ENCODE data around the gene CDK2. TPM values are rescaled to one million over a fixed set of nuclear protein-coding genes. Genes with fewer than 3 reads are reported as not detected.

The CDK2 gene
- total RNA-seq, 4 donors from 2014 or later: 18.3 to 25.2 (median 24.0) TPM

GRCh38 chr12:55926738-55927587, 39.7 kb upstream of the CDK2 start:
- peak in 1 of 3 donors; percentile 77 for TF ChIP-seq CTCF (IDR thresholded peaks at IDR 0.05)
- TF ChIP-seq POLR2A (IDR thresholded peaks at IDR 0.05): no peak
- 1% methylated on average over 39 to 42 of the region's 42 CpGs for WGBS, 2 donors
- DNase-seq (ENCODE audit: low spot score in 2 of 2): peak; percentile 89 to 97
- intact Hi-C loops (cut with DNase I; ENCODE audit: low total_unique reads): loop anchor here (10.0 kb wide), 1 partner anchor 92 kb away; no protein-coding TSS in a partner anchor
- peak overlapping the region; percentile 73 for H3K4me3 ChIP-seq (ENCODE audit: low read depth, poor library complexity, severe bottlenecking)

GRCh38 chr12:55927588-55928502, 38.8 kb upstream of the CDK2 start, which contains the start of gene PYM1:
Gene PYM1, minus strand, starts transcription at chr12:55927894. Its CDS starts 133 bp downstream, at chr12:55927761.
- WGBS, 2 donors: 7 to 10% methylated on average over 29 to 35 of the region's 49 CpGs
- peak within 1 kb of the TSS; percentile 73 for H3K4me3 ChIP-seq (ENCODE audit: low read depth, poor library complexity, severe bottlenecking)
- no peak for TF ChIP-seq POLR2A (IDR thresholded peaks at IDR 0.05)
- no peak for TF ChIP-seq CTCF (IDR thresholded peaks at IDR 0.05)
- intact Hi-C loops (cut with DNase I; ENCODE audit: low total_unique reads): loop anchor here (10.0 kb wide), 1 partner anchor 93 kb away; no protein-coding TSS in a partner anchor
- peak; percentile 91 to 97 for DNase-seq (ENCODE audit: low spot score in 2 of 2)

GRCh38 chr12:55929306-55929791, 37.3 kb upstream of the CDK2 start:
- H3K4me3 ChIP-seq (ENCODE audit: low read depth, poor library complexity, severe bottlenecking): no peak overlapping the region
- WGBS, 2 donors: 39 to 43% methylated on average over 8 of the region's 8 CpGs
- intact Hi-C loops (cut with DNase I; ENCODE audit: low total_unique reads): loop anchor here (10.0 kb wide), 1 partner anchor 95 kb away; no protein-coding TSS in a partner anchor
- DNase-seq (ENCODE audit: low spot score in 2 of 2): peak in 1 of 2 donors; percentile 86
- TF ChIP-seq CTCF (IDR thresholded peaks at IDR 0.05): no peak
- TF ChIP-seq POLR2A (IDR thresholded peaks at IDR 0.05): no peak

- DNase-seq (ENCODE audit: low spot score in 2 of 2): peak in 1 of 2 donors; percentile 88
- TF ChIP-seq POLR2A (IDR thresholded peaks at IDR 0.05) (no peak), CTCF (IDR thresholded peaks at IDR 0.05) (no peak)
- H3K4me3 ChIP-seq (ENCODE audit: low read depth, poor library complexity, severe bottlenecking): peak within 1 kb of the TSS; percentile 31
- WGBS, 2 donors: 16 to 25% methylated on average over 3 of the region's 3 CpGs
- intact Hi-C loops (cut with DNase I; ENCODE audit: low total_unique reads): no loop called here
These were observed 35.8 kb upstream of the CDK2 start, which contains the start of gene DGKA for GRCh38 chr12:55930771-55931316. Gene DGKA, plus strand, starts transcription at chr12:55931162. Its CDS starts 5,342 bp downstream, at chr12:55936504.

- no peak for DNase-seq (ENCODE audit: low spot score in 2 of 2)
- peak overlapping the region; percentile 31 for H3K4me3 ChIP-seq (ENCODE audit: low read depth, poor library complexity, severe bottlenecking)
- TF ChIP-seq CTCF (IDR thresholded peaks at IDR 0.05): no peak
- no peak for TF ChIP-seq POLR2A (IDR thresholded peaks at IDR 0.05)
- WGBS, 2 donors: 4 to 5% methylated on average over 10 of the region's 10 CpGs
- intact Hi-C loops (cut with DNase I; ENCODE audit: low total_unique reads): no loop called here
These were observed 35.3 kb upstream of the CDK2 start for GRCh38 chr12:55931317-55931779.

All from lower leg skin (tissue), 4 donors.